Measurements from ENCODE around the gene GPR61.

Gene GPR61

DNA sequence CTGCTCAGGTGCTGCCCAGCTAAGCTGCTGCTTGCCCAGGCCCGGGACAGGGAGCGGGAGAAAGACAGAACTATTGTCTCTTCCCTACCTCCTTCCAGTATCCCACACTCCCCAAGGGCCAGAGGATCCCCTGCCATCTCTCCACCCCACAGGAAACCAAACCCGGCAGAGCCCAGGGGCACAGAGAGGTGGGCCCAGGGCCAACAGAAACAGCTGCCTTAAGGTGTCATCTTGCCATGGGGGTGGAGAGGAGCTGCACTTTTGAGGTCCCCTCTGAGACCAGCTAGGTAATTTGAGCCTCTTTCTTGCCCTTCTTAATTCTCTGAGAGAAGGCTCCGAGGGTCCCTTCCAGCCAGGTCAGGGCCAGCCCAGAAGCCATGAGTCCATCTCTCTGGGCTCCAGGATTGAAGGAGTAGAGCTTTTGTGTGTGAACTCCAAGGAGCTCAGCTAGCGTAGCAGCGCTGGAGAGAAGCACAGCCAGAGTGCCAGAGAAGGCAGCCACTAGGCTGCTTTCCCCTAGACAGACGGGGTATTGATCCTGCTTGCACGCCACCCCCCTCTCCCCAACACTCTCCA is 9.7 kb upstream of the GPR61 start:
- Histone ChIP-seq H3K9me3 (ENCODE audit: severe bottlenecking) (no peaks in the 10 kb centered on the region), H3K4me3 (ENCODE audit: low read depth, low read length) (no peak overlapping the region), H3K27me3 (ENCODE audit: insufficient read depth, low read depth, severe bottlenecking) (no peaks in the 10 kb centered on the region), H3K27ac (peak overlapping the region; percentile 54), H3K36me3 (no peaks in the 10 kb centered on the region)
- no peak for DNase-seq
- TF ChIP-seq, protein P1, sequence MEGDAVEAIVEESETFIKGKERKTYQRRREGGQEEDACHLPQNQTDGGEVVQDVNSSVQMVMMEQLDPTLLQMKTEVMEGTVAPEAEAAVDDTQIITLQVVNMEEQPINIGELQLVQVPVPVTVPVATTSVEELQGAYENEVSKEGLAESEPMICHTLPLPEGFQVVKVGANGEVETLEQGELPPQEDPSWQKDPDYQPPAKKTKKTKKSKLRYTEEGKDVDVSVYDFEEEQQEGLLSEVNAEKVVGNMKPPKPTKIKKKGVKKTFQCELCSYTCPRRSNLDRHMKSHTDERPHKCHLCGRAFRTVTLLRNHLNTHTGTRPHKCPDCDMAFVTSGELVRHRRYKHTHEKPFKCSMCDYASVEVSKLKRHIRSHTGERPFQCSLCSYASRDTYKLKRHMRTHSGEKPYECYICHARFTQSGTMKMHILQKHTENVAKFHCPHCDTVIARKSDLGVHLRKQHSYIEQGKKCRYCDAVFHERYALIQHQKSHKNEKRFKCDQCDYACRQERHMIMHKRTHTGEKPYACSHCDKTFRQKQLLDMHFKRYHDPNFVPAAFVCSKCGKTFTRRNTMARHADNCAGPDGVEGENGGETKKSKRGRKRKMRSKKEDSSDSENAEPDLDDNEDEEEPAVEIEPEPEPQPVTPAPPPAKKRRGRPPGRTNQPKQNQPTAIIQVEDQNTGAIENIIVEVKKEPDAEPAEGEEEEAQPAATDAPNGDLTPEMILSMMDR (IDR thresholded peaks at IDR 0.05; ENCODE audit: low read depth, low read length): no peak

DNA sequence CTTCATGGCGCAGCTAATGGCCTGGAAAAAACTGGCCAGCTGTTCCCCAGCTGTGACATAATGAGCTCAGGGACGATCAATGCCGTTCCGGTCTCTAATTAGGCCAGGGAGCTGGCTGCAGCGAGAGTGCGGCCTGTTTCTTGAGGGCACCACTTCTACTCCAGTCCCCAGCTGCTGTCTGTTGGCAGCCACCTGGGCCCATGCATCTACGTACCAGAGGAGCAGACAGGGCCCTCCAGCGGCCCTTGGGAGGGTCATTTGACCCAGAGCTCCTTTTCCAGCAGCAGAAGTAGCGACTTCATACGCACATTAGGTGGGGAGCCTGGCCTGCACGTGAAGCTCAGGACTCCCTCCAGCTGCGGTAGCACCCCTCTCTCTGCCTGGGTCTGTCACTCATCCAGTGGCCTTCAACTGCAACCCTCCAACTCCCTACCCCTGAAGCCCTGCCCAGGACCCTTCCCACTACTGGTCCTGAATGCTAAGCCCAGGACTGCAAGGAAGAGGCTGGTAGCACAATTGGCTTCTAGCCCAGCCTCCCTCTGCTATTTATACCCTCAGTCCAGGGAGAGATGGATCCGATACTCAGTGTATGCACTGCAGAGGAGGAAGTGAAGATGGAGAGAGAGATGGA is 9.1 kb upstream of the GPR61 start:
- peak; percentile 54 for DNase-seq
- Histone ChIP-seq H3K36me3 (no peaks in the 10 kb centered on the region), H3K4me3 (ENCODE audit: low read depth, low read length) (no peak overlapping the region), H3K27me3 (ENCODE audit: insufficient read depth, low read depth, severe bottlenecking) (no peaks in the 10 kb centered on the region), H3K27ac (peak overlapping the region; percentile 54), H3K9me3 (ENCODE audit: severe bottlenecking) (no peaks in the 10 kb centered on the region)
- TF ChIP-seq, protein P1 (IDR thresholded peaks at IDR 0.05; ENCODE audit: low read depth, low read length): no peak

DNA sequence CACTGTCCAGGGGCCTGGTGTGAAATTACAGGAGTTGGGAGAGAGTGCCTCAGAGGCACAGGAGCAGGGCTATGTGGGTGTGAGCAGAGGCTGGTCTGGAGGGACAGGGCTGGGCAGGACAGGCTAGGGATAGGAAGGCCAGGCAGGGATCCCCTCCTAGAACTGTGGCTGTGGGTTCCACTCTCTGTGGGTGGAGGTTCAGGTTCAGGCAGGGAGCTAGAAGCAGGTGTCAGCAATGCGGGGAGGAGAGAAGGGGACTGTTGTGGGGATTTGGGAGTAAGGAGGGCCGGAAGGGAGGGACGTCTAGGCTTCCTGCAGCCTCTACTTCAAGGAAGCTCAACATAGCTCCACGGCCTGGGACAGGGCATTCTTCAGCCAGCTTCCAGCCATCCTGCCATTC is 8.3 kb upstream of the GPR61 start:
- no peaks in the 10 kb centered on the region for H3K27me3 ChIP-seq (ENCODE audit: insufficient read depth, low read depth, severe bottlenecking)
- DNase-seq: no peak
- peak overlapping the region; percentile 54; the same call in 1 of the 2 replicates for H3K27ac ChIP-seq
- H3K4me3 ChIP-seq (ENCODE audit: low read depth, low read length): no peak overlapping the region
- TF ChIP-seq, protein P1 (IDR thresholded peaks at IDR 0.05; ENCODE audit: low read depth, low read length): no peak
- no peaks in the 10 kb centered on the region for H3K36me3 ChIP-seq
- no peaks in the 10 kb centered on the region for H3K9me3 ChIP-seq (ENCODE audit: severe bottlenecking)

DNA sequence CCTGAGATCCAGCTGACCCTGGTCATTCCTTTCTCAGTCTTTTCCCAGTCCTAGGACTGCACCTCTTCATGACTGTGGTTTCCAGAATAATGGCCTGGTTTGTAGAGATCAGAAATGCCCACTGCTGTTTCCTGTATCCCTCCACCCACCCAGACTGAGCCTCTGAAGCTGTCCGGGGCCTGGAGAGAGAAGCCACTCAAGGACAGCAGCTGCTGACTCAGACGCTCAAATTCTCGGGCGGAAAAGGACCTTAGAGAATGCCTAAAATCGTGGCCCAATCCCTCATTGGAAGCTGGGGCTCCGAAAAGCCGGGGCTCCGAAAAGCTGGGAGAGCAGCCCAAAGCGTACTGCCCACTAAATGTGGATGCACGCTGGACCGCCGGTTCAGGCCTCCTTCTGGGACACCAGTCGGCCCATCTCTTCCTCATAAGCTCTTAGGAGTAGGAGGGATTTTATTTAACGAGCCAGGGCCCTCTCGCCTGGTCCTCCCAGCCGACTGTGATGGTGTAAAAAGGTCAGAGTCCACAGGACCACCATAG is 7.8 kb upstream of the GPR61 start:
- H3K4me3 ChIP-seq (ENCODE audit: low read depth, low read length): peak overlapping the region; percentile 40
- TF ChIP-seq, protein P1 (IDR thresholded peaks at IDR 0.05; ENCODE audit: low read depth, low read length): no peak
- H3K9me3 ChIP-seq (ENCODE audit: severe bottlenecking): no peaks in the 10 kb centered on the region
- no peaks in the 10 kb centered on the region for H3K36me3 ChIP-seq
- H3K27ac ChIP-seq: peak overlapping the region; percentile 81
- no peaks in the 10 kb centered on the region for H3K27me3 ChIP-seq (ENCODE audit: insufficient read depth, low read depth, severe bottlenecking)
- peak; percentile 50 for DNase-seq

DNA sequence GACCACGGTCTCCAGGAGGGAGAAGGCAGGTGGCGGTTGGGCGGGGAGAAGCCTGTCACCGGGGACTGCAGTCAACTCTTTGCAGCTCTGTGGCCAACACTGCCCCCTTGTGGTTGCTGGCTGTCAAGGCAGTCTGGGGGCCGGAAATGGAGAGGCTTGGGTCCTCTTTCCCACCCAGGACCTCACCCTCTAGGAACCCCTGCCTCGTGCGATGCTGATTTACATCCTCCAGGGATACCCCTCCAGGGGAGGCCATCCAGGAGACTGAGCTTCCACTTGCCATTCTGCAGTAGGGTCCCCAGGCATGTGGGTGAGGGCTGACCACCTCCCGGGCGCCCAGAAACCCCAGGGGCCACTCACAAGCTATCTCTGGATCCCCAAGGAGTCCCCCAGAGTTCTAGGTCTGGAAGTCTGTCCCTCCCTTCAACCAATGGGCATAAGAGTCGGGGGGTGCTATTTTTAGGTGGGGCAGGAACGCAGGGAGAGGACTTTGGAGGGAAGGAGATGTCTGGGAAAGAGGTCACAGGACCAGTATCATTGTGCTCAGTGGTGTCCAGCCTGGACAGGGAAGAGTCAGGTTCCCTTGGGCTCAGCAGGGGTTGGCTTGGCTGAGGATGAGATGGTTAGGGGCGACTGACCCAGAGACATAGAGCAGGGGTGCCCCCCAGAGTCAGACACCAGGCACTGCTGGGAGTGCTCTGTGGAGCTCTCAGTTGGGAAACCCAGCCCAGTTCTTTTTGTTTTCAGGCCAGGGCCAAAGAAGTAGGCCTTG is 7.1 kb upstream of the GPR61 start:
- DNase-seq: peak; percentile 92
- no peaks in the 10 kb centered on the region for H3K9me3 ChIP-seq (ENCODE audit: severe bottlenecking)
- H3K27ac ChIP-seq: peak overlapping the region; percentile 81
- no peaks in the 10 kb centered on the region for H3K36me3 ChIP-seq
- TF ChIP-seq, protein P1 (IDR thresholded peaks at IDR 0.05; ENCODE audit: low read depth, low read length): peak; percentile 97
- no peaks in the 10 kb centered on the region for H3K27me3 ChIP-seq (ENCODE audit: insufficient read depth, low read depth, severe bottlenecking)
- H3K4me3 ChIP-seq (ENCODE audit: low read depth, low read length): peak overlapping the region; percentile 40

All from WERI-Rb-1 (cell line).